OCI-M2 (cell line): Measurements from ENCODE around the gene DLGAP4.
"Not testable (repeated sequence)": the region's sequence is repeated elsewhere in the genome, so short reads cannot be mapped to it uniquely, and the experiment has no call there.

ENCODE experiments used
- DNase-seq: peaks from one replicate; lab custom pipeline; 2025; ENCODE audit not compliant: unreplicated experiment; lab: John Stamatoyannopoulos, UW

DLGAP4 gene

GRCh38 chr20:36491901-36492617 lies 185.9 kb downstream of the DLGAP4 start:
- DNase-seq = no peak

GRCh38 chr20:36493051-36493800 lies 187.1 kb downstream of the DLGAP4 start:
- DNase-seq = no peak

GRCh38 chr20:36493801-36494114 lies 187.6 kb downstream of the DLGAP4 start:
- no peak for DNase-seq

- DNase-seq = no peak
Measured at GRCh38 chr20:36496707-36497669, 190.8 kb downstream of the DLGAP4 start.

- DNase-seq = no peak
Measured at GRCh38 chr20:36497856-36498255, 191.7 kb downstream of the DLGAP4 start.

GRCh38 chr20:36498386-36499179 lies 192.4 kb downstream of the DLGAP4 start:
- no peak for DNase-seq

GRCh38 chr20:36499211-36499610 lies 193.1 kb downstream of the DLGAP4 start:
- no peak for DNase-seq

- DNase-seq = no peak
Measured at GRCh38 chr20:36499723-36500501, 193.8 kb downstream of the DLGAP4 start.

GRCh38 chr20:36501367-36502006 lies 195.3 kb downstream of the DLGAP4 start:
- DNase-seq = no peak

- no peak for DNase-seq
Measured at GRCh38 chr20:36504295-36504694, 198.2 kb downstream of the DLGAP4 start.

GRCh38 chr20:36506253-36506652 lies 200.1 kb downstream of the DLGAP4 start:
- DNase-seq = no peak

- DNase-seq = no peak
Measured at GRCh38 chr20:36507746-36508145, 201.6 kb downstream of the DLGAP4 start.

GRCh38 chr20:36519012-36519719 lies 213.0 kb downstream of the DLGAP4 start:
- no peak for DNase-seq

- no peak for DNase-seq
Measured at GRCh38 chr20:36519944-36520343, 213.8 kb downstream of the DLGAP4 start.

GRCh38 chr20:36521526-36521925 lies 215.4 kb downstream of the DLGAP4 start:
- DNase-seq = no peak

- not testable (repeated sequence) for DNase-seq
Measured at GRCh38 chr20:36522412-36522811, 216.3 kb downstream of the DLGAP4 start.

GRCh38 chr20:36523341-36523740 lies 217.2 kb downstream of the DLGAP4 start:
- DNase-seq = no peak

GRCh38 chr20:36525620-36526365 lies 219.7 kb downstream of the DLGAP4 start:
- no peak for DNase-seq
